GM21447 (cell line): Measurements from ENCODE around the gene HKDC1.

Experiments
- ATAC-seq: cut with Tn5 transposase; IDR thresholded peaks from one replicate; pipeline ENCODE4 v1.9.1; 2021; ENCODE audit not compliant: unreplicated experiment

HKDC1 gene

GRCh38 chr10:69215405-69216171, 4.5 kb upstream of the HKDC1 start:
- no peak for ATAC-seq

GRCh38 chr10:69216577-69217118, 3.5 kb upstream of the HKDC1 start:
- no peak for ATAC-seq

GRCh38 chr10:69217119-69217754, 2.9 kb upstream of the HKDC1 start:
- no peak for ATAC-seq

GRCh38 chr10:69218831-69219230, 1.3 kb upstream of the HKDC1 start:
- no peak for ATAC-seq

GRCh38 chr10:69220507-69220906, 375 bp downstream of the HKDC1 start:
- no peak for ATAC-seq

- ATAC-seq, result peak; percentile 97
These were observed 2.3 kb downstream of the HKDC1 start for GRCh38 chr10:69222157-69223027.

- no peak for ATAC-seq
These were observed 2.9 kb downstream of the HKDC1 start for GRCh38 chr10:69223028-69223342.

- no peak for ATAC-seq
These were observed 4.9 kb downstream of the HKDC1 start for GRCh38 chr10:69224862-69225657.

GRCh38 chr10:69225681-69226080, 5.5 kb downstream of the HKDC1 start:
- ATAC-seq, result no peak

- no peak for ATAC-seq
These were observed 6.9 kb downstream of the HKDC1 start for GRCh38 chr10:69226919-69227450.

GRCh38 chr10:69228151-69228550, 8.0 kb downstream of the HKDC1 start:
- ATAC-seq, result no peak

- no peak for ATAC-seq
These were observed 9.4 kb downstream of the HKDC1 start for GRCh38 chr10:69229616-69229916.

- no peak for ATAC-seq
These were observed 10.0 kb downstream of the HKDC1 start for GRCh38 chr10:69230128-69230527.

- ATAC-seq, result no peak
These were observed 12.1 kb downstream of the HKDC1 start for GRCh38 chr10:69232252-69232651.

GRCh38 chr10:69232736-69233480, 12.8 kb downstream of the HKDC1 start:
- no peak for ATAC-seq

- ATAC-seq, result no peak
These were observed 14.3 kb downstream of the HKDC1 start for GRCh38 chr10:69234447-69234846.

GRCh38 chr10:69237528-69238159, 17.5 kb downstream of the HKDC1 start:
- ATAC-seq, result peak; percentile 97

GRCh38 chr10:69239136-69239535, 19.0 kb downstream of the HKDC1 start:
- no peak for ATAC-seq

- ATAC-seq, result no peak
These were observed 19.8 kb downstream of the HKDC1 start for GRCh38 chr10:69239816-69240434.
